GM18526 (cell line): ENCODE results near the gene CLN3.

Experiments
- POLR2A ChIP-seq: IDR thresholded peaks from 3 replicates; pipeline ENCODE4 v1.6.1; 2011; ENCODE audit not compliant: insufficient read length; ENCODE audit errors: extremely low read depth

Gene CLN3

DNA sequence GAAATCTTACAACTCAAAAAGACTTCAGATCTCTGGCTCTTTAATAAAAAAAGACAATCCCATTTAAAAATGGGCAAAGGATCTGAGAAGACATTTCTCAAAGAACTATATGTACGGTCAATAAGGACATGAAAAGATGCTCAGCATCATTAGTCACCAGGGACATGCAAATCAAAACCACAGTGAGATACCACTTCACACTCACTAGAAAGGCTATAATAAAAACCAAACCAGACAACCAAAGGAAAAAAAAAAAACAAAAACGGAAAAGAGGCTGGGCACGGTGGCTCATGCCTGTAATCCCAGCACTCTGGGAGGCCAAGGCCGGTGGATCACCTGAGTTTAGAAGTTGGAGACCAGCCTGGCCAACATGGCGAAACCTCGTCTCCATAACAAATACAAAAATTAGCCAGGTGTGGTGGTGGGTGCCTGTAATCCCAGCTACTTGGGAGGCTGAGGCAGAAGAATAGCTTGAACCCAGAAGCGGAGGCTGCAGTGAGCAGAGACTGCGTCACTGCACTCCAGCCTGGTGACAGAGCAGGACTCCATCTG is 18.1 kb downstream of the CLN3 start:
- no peak for TF ChIP-seq POLR2A
